ENCODE measurements around the gene ADAMTS13. TPM values are rescaled to one million over a fixed set of nuclear protein-coding genes. Genes with fewer than 3 reads are reported as not detected.
A peak's percentile ranks its signal among the peaks of the same experiment; 100 is the strongest.

The ADAMTS13 gene
- total and polyA plus RNA-seq, 9 of the 15 experiments (the other 6 are each of a cell fraction or from before 2014, with no cell fraction given): 0.03 to 0.20 (median 0.04) TPM; not detected in 4

GRCh38 chr9:133396952-133397351 lies 25.2 kb upstream of the ADAMTS13 start (continued):
- TF ChIP-seq, protein P1, sequence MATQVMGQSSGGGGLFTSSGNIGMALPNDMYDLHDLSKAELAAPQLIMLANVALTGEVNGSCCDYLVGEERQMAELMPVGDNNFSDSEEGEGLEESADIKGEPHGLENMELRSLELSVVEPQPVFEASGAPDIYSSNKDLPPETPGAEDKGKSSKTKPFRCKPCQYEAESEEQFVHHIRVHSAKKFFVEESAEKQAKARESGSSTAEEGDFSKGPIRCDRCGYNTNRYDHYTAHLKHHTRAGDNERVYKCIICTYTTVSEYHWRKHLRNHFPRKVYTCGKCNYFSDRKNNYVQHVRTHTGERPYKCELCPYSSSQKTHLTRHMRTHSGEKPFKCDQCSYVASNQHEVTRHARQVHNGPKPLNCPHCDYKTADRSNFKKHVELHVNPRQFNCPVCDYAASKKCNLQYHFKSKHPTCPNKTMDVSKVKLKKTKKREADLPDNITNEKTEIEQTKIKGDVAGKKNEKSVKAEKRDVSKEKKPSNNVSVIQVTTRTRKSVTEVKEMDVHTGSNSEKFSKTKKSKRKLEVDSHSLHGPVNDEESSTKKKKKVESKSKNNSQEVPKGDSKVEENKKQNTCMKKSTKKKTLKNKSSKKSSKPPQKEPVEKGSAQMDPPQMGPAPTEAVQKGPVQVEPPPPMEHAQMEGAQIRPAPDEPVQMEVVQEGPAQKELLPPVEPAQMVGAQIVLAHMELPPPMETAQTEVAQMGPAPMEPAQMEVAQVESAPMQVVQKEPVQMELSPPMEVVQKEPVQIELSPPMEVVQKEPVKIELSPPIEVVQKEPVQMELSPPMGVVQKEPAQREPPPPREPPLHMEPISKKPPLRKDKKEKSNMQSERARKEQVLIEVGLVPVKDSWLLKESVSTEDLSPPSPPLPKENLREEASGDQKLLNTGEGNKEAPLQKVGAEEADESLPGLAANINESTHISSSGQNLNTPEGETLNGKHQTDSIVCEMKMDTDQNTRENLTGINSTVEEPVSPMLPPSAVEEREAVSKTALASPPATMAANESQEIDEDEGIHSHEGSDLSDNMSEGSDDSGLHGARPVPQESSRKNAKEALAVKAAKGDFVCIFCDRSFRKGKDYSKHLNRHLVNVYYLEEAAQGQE (IDR thresholded peaks at IDR 0.05; ENCODE audit: borderline replicate concordance): peak; percentile 44; the same call in 1 of the 2 replicates
- TF ChIP-seq, protein P1 (CRISPR knock-in tag; IDR thresholded peaks at IDR 0.05; ENCODE audit: low read depth): no peak
